DMS53 treated with DMSO at 0.1 percent for 48 hours (cell line): Measurements from ENCODE around the gene SSBP2.
"Not testable (repeated sequence)": the region's sequence is repeated elsewhere in the genome, so short reads cannot be mapped to it uniquely, and the experiment has no call there.

Experiments used
- DNase-seq: peaks from one replicate; lab custom pipeline; 2025; ENCODE audit not compliant: unreplicated experiment; lab: John Stamatoyannopoulos, UW

SSBP2 gene

DNA sequence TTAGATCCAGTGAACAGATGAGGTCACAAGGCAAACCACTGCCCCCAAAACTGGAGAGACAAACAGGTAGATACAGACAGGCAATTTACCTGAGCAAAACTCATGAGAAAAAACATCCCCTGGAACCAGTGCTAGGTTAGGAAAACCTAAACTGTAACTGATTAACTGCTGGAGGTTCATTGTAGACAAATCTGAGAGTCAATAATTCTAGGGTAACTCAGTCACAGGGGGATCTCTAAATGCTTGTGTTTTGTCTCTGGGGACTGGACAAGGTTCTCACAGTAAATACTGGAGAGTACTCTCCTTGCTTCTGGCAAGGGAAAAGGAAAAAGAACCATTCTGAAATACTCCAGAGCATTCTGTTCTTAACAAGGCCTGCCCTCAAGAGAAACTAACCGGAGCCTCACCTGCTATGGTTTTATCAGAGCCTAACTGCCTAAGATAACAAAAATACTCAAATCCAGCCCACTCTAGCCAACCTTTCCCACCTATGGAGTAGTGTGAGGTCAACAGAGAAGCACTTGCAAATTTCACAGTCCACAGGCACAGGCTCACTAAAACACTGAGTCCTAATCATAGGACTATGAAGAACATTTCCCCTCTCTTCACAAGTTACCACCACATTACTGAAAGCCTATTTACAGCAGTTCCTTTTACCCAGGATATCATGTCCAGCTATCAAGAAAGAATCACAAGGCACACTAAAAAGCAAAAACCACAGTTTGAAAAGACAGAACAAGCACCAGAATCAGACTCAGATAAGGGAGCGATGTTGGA lies 217.1 kb downstream of the SSBP2 start:
- no peak for DNase-seq

DNA sequence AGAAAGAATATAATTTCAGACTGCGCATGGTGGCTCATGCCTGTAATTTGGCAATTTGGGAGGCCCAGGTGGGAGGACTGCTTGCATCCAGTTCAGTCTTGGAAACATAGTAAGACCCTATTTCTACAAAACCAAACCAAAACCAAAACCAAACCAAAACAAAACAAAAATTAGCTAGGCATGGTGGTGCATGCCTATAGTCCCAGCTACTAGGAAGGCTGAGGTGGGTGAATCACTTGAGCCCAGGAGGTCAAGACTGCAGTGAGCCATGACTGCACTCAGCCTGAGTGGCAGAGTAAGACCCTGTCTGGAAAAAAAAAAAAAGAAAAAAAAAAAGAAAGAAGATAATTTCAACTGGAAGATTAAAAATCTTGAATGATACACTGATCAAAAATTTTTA lies 220.0 kb downstream of the SSBP2 start:
- no peak for DNase-seq

DNA sequence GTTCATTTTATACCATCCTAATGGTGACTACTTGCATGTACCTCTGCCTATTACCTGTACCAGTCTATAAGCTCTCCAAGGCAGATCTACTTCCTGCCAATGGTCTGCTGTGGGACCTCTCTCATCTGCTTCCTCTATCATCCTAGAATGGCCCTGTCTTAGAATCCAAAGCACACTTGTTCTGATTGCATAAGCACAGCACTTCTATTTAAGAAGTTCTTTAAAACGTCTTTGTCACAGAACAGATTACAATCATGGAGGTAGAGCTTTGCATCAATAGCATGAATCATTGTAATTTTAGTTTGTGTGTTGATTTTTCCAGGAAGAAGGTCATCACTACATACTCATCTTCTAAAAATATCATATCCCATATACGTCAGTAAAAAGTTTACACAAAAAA lies 225.2 kb downstream of the SSBP2 start:
- DNase-seq = no peak

DNA sequence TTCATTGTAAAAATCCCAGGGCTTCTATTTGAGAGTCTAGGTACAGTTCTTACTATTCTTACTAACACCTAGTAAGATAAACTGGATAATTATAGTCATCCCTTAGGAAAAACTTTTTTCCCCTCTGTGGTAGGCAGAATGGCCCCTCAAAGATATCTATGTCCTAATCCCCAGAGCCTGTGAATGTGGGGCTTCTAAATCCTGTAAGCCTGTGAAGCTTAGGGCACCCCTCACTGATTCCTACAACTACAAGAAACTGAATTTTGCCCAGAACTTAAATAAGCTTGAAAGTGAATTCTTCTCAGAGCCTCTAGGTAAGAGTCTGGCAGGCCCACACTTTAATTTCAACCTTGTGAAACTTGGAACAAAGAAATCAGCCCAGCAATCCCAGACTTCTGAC lies 226.9 kb downstream of the SSBP2 start:
- no peak for DNase-seq

DNA sequence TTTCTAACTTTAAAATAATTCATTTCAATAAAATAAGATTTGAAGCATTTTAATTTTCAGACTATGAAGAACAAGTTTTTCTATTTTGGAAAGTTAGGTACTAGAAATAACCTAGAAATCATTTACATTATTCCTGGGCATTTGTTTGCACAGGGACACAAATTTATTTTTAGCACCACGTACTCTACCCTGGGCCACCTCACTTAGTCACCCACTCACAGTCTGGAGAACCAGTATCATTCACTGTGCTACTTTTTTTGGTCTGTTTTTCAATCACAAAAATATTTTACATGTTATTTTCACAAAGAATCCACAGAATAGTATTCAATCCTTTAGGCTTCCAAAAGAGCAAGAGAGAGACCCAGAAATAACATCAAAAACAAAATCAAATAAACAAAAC lies 228.3 kb downstream of the SSBP2 start:
- no peak for DNase-seq

DNA sequence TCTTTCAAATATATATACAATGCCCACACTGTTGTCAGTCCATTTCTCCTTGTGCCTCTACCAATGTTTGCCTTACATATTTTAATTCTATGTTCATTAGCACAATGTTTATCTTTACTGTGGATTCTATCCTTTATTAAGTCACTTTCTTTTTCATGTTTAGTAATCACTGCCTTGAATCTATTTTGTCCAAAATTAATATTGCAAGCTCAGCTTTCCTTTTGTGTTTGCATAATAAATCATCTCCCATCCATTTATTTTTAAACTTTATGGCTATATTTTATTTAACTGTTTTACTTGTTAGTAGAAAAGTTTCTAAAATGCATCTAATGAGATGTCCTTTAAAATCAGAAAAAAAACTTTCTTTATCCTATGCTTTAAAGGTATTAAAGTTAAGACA lies 230.1 kb downstream of the SSBP2 start:
- DNase-seq = no peak

DNA sequence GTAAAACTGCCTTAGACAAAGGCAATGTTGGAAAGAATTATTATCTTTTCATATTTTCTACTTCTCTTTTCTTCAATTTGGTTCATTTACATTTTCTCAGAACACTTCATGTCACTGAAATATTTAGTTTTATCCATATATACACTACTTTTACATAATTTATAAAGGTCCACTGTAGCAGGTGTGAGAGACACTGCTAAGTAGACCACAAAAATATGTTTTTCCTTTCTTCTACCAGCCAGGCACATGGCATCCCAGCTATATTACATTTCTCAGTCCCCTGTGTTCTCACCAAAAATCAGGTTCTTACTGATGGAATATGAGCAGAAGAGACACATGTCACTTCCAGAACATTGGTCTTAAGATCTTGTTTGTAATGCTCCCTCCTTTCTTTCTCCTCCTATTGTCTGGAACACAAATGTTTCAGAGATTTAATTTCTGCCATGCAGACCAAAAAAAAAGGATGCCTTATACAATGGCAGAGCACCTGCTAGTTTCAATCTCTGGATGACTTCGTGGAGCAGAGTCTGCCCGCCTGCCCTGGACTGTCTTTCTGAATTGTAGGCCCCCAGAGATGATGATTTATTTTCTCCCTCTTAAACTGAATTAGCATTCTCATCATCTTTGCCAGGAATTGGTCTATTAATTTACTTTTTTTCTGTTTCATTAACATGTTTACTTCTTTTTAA lies 231.5 kb downstream of the SSBP2 start:
- no peak for DNase-seq

DNA sequence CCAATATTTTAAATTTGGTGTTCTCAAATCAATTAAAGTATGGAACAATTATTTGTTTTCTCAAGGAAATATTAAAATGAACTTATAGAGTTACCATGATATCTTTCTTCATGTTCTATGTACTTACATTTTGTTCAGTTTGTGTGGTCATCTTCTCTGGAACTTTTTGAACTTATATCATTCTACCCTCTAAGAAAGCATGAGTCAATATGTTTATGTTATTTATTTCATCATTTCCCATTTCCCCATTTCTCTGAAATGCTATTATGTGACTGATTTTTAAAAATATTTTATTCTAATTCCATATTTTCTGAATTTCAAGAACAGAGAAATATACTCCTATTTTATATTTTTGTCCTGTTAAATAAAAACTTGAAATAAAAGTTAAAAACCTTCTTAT lies 233.4 kb downstream of the SSBP2 start:
- no peak for DNase-seq

DNA sequence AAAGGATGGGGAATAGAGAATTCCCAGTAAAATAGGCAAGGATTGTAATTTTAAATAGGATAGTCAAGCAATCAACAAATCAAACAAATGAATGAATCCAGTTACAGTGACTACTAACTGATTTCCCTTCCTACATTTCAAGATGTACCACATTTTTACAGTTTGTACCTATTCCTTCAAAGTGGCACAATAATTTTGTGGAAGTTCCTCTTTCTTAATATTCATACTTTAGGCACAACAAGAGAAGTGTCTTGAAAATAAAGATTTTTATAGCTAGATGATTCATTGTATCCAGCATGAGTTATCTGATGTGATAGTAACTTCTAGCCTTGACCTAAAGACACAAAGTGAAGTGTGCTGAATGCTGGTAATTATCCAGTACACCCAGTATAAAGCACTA lies 234.8 kb downstream of the SSBP2 start:
- no peak for DNase-seq

DNA sequence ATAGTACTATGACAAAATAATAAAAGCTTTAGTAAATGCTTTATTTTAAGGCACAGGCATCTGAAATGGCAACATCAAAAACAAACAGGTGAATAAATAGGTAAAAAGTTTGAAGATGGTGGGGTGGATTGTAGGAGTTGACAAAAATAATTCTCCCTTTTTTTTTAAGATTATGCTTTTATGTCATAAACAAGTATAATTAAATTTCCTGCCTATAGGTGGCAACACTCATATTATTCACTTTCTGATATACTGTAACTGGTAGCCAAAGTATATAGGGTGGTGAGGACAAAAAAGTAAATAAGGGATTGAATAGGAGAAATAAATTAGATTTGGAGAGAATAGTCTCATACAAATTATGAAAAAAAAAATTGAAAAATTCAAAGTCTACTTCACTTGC lies 236.9 kb downstream of the SSBP2 start:
- peak; percentile 16 for DNase-seq

DNA sequence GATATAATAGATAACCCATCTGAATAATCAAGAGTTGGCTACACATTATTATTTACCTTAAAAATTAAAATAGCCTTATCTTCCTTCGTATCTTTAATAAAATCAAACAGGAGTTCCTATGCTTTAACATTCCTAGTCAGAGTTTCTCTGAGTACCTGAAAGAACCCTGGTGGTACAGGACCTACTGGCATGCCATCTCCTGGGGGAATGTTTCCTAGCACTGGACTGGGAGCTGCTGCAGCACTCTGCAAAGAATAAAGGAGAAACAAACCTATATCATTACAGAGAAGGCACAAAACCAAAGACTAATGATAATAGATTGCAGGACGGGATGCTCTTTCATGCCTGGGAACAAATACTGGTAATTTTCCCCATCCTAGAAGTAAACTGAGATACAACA lies 237.4 kb downstream of the SSBP2 start:
- DNase-seq = no peak

DNA sequence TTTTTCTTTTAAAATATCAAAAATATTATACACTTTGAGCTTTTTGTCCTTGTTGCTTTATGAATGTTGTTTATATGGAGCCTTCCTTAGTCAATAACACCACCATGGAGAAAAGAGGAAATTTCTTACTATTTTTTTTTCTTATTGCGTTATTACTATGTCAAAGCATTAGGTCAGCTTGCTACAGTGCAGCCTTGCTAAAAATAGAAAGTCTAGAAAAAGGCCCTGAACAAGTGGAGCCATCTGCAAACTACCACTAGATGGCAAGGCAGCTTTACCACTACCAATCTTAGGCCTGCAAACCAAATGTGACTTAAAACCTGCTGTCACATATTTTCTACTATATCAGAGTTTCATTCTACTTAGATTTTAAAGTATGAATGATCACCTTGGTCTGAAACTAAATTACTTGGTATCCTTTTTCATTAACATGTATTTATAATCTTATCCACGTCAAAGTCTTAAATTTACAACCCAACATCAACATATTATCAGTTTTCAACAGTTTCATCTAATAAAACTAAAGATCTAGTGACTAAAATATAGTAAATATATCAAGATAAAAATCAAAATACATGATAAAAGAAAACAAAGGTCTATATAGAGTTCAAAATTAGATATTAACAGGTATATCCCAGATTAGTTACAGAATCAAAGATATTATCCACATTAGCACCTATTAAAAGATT lies 243.9 kb downstream of the SSBP2 start:
- peak; percentile 95 for DNase-seq

DNA sequence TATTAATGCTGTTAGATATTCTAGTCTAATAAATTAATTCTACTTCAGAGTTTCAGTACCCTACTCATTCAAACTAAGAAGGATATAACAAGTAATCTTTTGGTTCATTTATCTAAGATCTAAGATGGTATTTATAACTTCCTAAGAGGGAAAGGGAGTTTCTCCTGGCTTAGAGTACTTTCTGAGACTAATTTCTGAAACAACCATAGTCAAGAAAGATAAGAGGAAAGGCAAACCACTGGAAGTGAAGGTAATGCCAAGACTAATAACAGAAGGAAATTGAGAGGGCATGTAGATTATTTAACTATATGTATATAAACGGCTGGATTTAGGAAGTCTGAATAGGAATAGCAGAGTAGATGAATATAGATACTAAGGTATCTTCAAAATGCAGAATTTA lies 244.5 kb downstream of the SSBP2 start:
- DNase-seq = no peak

DNA sequence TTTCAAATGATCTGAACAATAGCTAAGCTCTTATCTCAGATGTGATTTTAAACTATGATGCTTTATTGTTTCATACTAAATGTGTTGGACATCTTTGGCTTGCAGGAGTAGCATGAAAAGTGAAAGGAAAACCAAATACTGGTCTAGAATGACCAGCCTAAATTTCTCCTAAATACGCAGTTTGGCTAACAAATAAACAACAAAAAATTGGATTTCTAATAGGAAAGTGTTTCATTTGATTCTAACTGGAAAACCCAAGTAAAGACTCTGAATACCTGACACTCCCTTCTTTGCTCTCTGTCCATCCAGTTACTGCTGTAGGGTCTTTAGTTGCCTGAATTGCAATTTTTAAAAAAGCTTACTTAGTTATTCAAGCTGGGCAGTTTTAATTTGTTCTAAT lies 245.2 kb downstream of the SSBP2 start:
- DNase-seq = no peak

DNA sequence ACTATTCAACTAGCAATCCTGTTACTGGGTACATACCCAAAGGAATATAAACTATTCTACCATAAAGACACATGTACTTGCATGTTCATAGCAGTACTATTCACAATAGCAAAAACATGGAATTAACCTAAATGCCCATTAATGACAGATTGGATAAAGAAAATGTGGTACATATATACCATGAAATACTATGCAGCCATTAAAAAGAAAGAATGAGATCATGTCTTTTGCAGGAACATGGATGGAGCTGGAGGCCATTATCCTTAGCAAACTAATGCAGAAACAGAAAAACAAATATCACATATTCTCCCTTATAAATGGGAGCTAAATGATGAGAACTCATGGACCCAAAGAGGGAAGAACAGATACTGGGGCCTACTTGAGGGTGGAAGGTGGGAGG lies 247.3 kb downstream of the SSBP2 start:
- DNase-seq = not testable (repeated sequence)

DNA sequence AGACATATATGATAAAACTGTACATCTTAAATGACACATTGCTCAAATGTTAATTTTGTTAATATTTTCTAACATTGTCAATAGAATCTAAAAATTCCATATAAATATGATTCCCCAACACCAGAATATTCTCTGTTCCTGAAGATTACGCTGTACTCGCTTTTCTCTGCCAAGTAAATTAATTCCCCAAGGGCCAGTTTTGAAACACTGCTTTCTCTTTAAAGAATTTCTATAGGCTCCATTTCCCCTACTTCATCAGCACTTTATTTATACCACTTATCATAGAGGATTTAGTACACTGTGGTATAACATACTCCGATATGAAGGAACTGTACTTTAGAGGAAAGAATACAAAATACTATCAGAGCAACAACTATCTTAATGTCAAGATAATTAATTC lies 255.6 kb downstream of the SSBP2 start:
- DNase-seq = no peak

DNA sequence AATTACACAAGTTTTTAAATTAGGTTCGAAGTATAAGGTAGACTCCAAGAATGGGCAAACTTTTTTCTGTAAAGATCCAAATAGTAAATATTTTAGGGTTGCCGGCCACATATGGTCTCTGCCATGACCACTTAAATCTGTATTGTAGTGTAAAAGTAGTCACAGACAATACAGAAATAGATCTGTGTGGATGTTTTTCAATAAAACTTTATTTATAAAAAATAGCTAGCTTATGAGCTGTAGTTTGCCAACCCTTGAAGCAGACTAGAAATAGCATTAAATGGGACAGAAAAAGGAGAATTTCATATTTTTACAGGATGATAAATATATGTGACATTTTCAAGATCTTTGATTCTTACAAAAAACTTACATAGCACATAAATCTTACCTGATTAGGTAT lies 262.0 kb downstream of the SSBP2 start:
- no peak for DNase-seq

DNA sequence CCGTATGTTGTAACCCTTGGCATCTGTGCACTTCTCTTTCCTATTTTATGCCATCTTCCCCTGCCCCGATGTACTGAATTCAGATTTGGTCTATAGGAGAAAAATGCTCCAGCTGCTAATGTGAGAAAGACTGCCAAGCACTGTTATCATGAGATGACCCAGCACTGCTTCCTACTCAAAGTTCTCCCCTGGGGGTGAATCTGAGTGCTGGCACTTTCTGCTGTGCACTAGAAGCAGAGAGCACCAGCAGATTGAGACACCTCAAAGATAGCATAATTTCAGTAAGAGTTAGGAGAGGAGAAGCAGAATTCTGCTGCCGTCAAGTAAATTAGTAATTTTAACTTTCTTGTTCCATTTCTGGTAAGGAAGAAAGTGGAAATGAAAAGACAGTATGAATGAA lies 264.2 kb downstream of the SSBP2 start:
- DNase-seq = no peak

DNA sequence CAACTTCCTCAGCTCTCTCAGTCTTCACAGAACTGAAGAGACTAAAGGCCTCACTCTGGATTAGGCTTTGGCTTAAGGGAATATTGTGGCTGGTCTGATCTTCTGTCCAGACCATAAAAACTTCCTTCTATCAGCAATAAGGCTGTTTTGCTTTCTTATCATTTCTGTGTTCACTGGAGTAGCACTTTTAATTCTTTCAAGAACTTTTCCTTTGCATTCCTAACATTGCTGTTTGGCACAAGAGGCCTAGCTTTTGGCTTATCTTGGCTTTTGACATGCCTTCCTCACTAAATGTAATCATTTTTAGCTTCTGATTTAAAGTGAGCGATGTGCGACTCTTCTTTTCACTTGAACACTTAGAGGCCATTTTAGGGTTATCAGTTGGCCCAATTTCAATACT lies 268.3 kb downstream of the SSBP2 start:
- no peak for DNase-seq

DNA sequence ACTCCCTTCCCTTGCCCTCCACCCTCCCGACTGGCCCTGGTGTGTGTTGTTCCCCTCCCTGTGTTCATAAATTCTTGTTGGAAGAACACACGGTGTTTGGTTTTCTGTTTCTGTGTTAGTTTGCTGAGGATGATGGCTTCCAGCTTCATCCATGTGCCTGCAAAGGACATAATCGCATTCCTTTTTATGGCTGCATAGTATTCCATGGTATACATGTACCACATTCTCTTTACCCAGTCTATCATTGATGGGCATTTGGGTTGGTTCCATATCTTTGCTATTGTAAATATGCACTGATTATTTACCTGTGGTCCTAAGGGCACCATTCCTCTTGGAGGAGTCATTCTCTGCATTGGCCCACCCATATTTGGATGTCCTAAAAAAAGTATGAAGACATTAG lies 277.5 kb downstream of the SSBP2 start:
- DNase-seq = not testable (repeated sequence)

DNA sequence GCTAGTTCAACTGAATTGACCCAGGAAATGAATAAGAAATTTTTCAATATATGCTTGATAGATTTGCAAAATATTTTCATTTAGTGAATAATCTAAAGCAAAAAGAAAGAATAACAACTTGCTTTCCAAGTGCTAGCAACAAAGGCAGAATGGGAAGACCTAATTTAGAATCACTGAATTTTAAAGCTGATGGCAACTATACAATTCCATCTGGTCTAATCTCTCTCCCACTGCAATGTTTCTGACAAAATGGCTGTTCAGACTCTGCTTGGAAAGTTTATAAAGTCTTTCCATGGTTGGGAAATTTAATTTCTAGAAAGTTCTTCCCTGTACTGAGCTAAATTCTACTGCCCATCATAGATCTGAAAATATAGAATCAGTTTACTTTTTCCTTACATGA lies 281.2 kb downstream of the SSBP2 start:
- DNase-seq = no peak

DNA sequence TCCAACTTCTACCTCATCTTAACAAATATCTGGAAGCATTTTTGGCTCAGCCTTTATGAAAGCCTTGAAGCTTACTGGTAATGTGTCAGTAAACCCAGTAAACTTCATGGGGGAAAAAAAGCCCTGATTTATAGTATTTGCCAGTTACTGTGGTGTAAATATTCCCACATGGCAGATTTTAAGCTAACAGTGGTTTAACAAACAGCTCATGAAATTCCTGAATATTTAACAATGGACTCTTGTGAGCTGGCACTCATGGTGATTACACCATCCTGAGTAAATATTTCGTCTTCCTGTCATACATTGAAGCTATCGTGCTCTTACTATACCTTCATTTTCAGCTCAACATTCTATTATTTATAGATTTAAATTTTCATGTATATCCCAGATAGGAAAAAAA lies 300.0 kb downstream of the SSBP2 start:
- peak; percentile 72 for DNase-seq
